NCI-H146 treated with DMSO at 0.1 percent for 48 hours (cell line): ENCODE measurements around the gene LYPLA2.
A peak's percentile ranks its signal among the peaks of the same experiment; 100 is the strongest.
"Not testable (repeated sequence)": the region's sequence is repeated elsewhere in the genome, so short reads cannot be mapped to it uniquely, and the experiment has no call there.

Experiments
- DNase-seq: peaks from one replicate; lab custom pipeline; 2025; ENCODE audit not compliant: unreplicated experiment; lab: John Stamatoyannopoulos, UW

LYPLA2 gene

DNA sequence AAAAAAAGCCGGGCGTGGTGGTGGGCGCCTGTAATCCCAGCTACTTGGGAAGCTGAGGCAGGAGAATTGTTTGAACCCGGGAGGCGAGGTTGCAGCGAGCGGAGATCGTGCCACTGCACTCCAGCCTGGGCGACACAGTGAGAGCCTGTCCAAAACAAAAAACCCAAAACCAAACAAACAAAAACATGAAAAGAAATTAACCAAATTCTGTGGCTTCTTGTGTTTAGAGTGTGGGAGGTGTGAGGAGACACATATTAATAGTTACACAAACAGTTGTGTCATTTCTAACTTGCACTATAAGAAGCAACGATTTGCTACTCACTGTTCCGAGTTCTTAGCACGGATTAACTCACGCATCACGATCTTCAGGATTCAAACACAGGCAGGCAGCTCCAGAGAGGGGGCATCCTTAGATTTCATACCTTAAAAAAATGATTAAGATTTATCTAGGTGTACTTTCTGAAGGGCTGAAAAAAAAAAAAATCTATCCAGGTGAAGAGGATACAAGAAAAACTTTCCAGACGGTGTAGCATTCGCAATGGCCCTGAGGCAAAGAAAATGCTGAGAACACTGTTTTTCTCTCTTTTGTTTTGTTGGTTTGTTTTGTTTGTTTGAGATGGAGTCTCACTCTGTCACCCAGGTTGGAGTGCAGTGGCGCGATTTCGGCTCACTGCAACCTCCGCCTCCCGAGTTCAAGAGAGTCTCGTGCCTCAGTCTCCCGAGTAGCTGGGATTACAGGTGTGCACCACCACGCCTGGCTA, 35.0 kb downstream of the LYPLA2 start:
- no peak for DNase-seq

DNA sequence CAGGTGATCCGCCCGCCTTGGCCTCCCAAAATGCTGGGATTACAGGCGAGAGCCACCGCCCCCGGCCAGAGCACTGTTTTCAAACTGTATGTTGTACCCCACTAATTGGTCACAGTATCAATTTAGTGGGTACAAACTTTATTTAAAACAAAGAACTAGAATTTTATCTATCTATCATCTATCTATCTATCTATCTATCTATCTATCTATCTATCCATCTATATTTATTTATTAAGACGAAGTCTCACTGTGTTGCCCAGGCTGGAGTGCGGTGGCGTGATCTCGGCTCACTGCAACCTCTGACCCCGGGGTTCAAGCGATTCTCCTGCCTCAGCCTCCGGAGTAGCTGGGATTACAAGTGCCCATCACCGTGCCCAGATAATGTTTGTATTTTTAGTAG, 35.6 kb downstream of the LYPLA2 start:
- DNase-seq = not testable (repeated sequence)

DNA sequence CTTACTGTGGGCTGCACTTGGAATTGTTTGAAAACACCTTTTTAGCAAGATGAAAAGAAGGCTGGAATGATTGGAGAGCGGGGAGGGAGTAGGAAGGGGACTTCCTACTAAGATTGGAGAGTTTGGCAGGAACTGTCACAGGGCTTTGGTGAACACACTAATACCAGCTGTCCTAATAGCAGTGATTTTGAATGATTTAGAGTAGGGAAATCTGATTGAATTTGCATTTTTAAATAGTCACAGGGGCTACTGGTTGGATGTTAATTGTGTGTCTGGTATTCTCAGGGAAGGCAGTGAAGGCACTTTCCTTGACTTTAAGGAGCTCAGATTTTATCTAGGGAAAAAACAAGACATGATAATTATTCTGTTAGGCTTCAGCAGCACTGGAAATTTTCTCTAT, 36.8 kb downstream of the LYPLA2 start:
- no peak for DNase-seq

GRCh38 chr1:23834156-23834555, 43.2 kb downstream of the LYPLA2 start:
- DNase-seq = not testable (repeated sequence)

DNA sequence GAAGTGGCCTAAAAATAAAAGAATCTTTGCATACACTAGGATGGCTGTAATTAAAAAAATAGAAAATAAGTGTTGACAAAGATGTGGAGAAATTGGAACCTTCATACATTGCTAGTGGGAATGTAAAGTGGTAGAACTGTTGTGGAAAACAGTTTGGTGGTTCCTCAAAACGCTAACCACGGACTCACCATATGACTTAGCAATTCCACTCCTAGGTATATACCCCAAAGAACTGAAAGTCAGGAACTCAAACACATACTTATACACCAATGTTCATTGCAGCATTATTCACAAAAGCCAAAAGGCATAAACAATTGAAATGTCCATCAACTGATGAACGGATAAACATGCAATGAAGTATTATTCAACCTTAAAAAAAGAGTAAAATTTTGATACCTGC, 45.1 kb downstream of the LYPLA2 start:
- DNase-seq = no peak

DNA sequence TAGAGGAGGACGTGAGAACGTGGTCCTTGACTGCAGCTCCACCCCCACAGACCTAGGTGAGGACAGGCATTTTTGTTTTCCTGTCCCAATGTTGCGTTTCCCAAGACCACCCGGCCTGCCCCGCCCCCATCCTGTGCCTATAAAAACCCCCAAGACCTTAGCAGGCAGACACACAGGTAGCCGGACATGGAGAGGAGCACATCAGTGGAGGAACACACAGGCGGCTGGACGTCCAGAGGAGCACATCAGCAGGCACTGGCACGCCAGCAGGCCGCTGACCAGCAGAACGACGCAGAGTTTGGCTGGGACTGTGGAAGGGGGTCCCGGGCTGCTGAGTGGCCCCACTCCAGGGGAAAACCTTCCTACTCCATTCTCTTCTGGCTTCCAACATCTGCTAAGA, 47.0 kb downstream of the LYPLA2 start:
- no peak for DNase-seq

- DNase-seq = peak; percentile 10
These were observed 47.5 kb downstream of the LYPLA2 start for GRCh38 chr1:23838401-23838866.

DNA sequence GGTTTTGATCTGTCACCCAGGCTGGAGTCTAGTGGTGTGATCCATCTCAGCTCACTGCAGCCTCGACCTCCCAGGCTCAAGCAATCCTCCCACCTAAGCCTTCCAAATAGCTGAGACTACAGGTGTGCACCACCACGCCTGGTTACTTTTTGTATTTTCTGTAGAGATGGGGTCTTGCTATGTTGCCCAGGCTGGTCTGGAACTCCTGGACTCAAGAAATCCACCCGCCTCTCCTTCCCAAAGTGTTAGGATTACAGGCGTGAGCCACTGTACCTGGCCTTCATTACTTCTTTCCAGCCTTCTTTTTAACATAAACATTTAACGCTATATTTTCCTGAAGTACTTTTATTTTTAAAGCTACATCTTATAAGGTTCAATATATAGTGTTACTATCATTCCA, 52.7 kb downstream of the LYPLA2 start:
- no peak for DNase-seq
